IMR-90 (cell line): Measurements from ENCODE around the gene HNF1B. TPM values are rescaled to one million over a fixed set of nuclear protein-coding genes. Genes with fewer than 3 reads are reported as not detected.

Experiments
- ATAC-seq: fragments of 200-7000 bp; cut with Tn5 transposase; 2 replicates; pipeline ENCODE4 v1.9.1; 2020; ENCODE audit warnings: low read depth, mild to moderate bottlenecking, moderate library complexity
- BruUV-seq: library from RNA; stranded (reverse); fragments of 400-500 nt; replicated peaks from 2 replicates; lab custom pipeline; 2021; lab: Mats Ljungman, UMichigan
- CTCF ChIA-PET: fragments of 300-600 bp; formaldehyde crosslinking; extraction: SDS; loops from one replicate; lab custom pipeline; 2021; ENCODE audit warnings: antibody characterized with exemption; lab: Yijun Ruan, JAX
- POLR2A ChIA-PET: fragments of 300-600 bp; sonication (Branson Sonifier 250); formaldehyde crosslinking; loops from one replicate; lab custom pipeline; 2022; ENCODE audit warnings: antibody characterized with exemption; ENCODE audit not compliant: unreplicated experiment; lab: Charles Lee
- DNase-seq: peaks from one replicate; pipeline ENCODE4 v3.0.0; 2013
- H2AFZ ChIP-seq: replicated peaks from 2 replicates; pipeline ENCODE3; 2013; ENCODE audit warnings: low read length, mild to moderate bottlenecking; ENCODE audit not compliant: poor library complexity
- H2AK5ac ChIP-seq: 2 replicates; pipeline ENCODE4 v1.6.1; 2013; ENCODE audit warnings: low read depth, low read length, inconsistent platforms
- H2AK9ac ChIP-seq: replicated peaks from 2 replicates; pipeline ENCODE3; 2013; ENCODE audit warnings: mild to moderate bottlenecking, low read depth, low read length, moderate library complexity; ENCODE audit not compliant: poor library complexity
- H2BK120ac ChIP-seq: 2 replicates; pipeline ENCODE4 v1.6.1; 2013; ENCODE audit warnings: low read depth, low read length, inconsistent platforms
- H2BK15ac ChIP-seq: 3 replicates; pipeline ENCODE4 v1.6.1; 2013; ENCODE audit warnings: low read depth, low read length, inconsistent platforms
- H2BK20ac ChIP-seq: 2 replicates; pipeline ENCODE4 v1.6.1; 2013; ENCODE audit warnings: low read depth, mild to moderate bottlenecking, inconsistent platforms, low read length, moderate library complexity
- H2BK5ac ChIP-seq: 2 replicates; pipeline ENCODE4 v1.6.1; 2013; ENCODE audit warnings: mild to moderate bottlenecking, low read depth, low read length, inconsistent platforms; ENCODE audit not compliant: poor library complexity, severe bottlenecking
- H3K14ac ChIP-seq: replicated peaks from 2 replicates; pipeline ENCODE4 v1.6.1; 2013; ENCODE audit warnings: low read depth, low read length, inconsistent platforms
- H3K18ac ChIP-seq: 2 replicates; pipeline ENCODE4 v1.6.1; 2013; ENCODE audit warnings: low read depth, low read length, control low read depth
- H3K23ac ChIP-seq: 2 replicates; pipeline ENCODE4 v1.6.1; 2013; ENCODE audit warnings: low read depth, low read length, inconsistent platforms
- H3K27ac ChIP-seq: 2 replicates; pipeline ENCODE4 v1.5.1; 2013; ENCODE audit warnings: mild to moderate bottlenecking, control low read depth, low read length; ENCODE audit not compliant: insufficient read depth
- H3K27me3 ChIP-seq: 2 replicates; pipeline ENCODE4 v1.6.1; 2013; ENCODE audit warnings: low read length; ENCODE audit not compliant: control insufficient read depth, insufficient read depth
- H3K36me3 ChIP-seq: 2 replicates; pipeline ENCODE4 v1.6.1; 2013; ENCODE audit warnings: low read length, mixed read lengths; ENCODE audit not compliant: control insufficient read depth, insufficient read depth
- H3K4ac ChIP-seq: 2 replicates; pipeline ENCODE4 v1.6.1; 2013; ENCODE audit warnings: low read depth, low read length, inconsistent platforms
- H3K4me1 ChIP-seq: 2 replicates; pipeline ENCODE4 v1.6.1; 2013; ENCODE audit warnings: low read length, mixed read lengths; ENCODE audit not compliant: control insufficient read depth, insufficient read depth
- H3K4me2 ChIP-seq: 2 replicates; pipeline ENCODE4 v1.6.1; 2013; ENCODE audit warnings: low read depth, mild to moderate bottlenecking, control low read depth, low read length, moderate library complexity
- H3K4me3 ChIP-seq: 2 replicates; pipeline ENCODE4 v1.5.1; 2013; ENCODE audit warnings: low read depth, mild to moderate bottlenecking, control low read depth, low read length, moderate library complexity; ENCODE audit not compliant: insufficient read depth
- H3K56ac ChIP-seq: 2 replicates; pipeline ENCODE4 v1.6.1; 2013; ENCODE audit warnings: low read length, inconsistent platforms; ENCODE audit not compliant: insufficient read depth; ENCODE audit errors: extremely low read depth
- H3K79me1 ChIP-seq, 2 experiments: 2 replicates each; pipeline ENCODE4 v1.6.1; 2013; ENCODE audit warnings: low read length in 2 of 2, inconsistent platforms in 1 of 2, low read depth in 1 of 2
- H3K9ac ChIP-seq: 2 replicates; pipeline ENCODE4 v1.6.1; 2013; ENCODE audit warnings: low read depth, low read length, control low read depth
- H3K9me1 ChIP-seq: 2 replicates; pipeline ENCODE4 v1.6.1; 2013; ENCODE audit warnings: low read length, inconsistent platforms; ENCODE audit not compliant: insufficient read depth
- H3K9me3 ChIP-seq: 2 replicates; pipeline ENCODE4 v1.6.1; 2013; ENCODE audit warnings: low read length; ENCODE audit not compliant: control insufficient read depth, insufficient read depth
- H4K20me1 ChIP-seq: 2 replicates; pipeline ENCODE4 v1.6.1; 2013; ENCODE audit warnings: low read length, inconsistent platforms; ENCODE audit not compliant: insufficient read depth
- H4K5ac ChIP-seq: 2 replicates; pipeline ENCODE4 v1.6.1; 2013; ENCODE audit warnings: mild to moderate bottlenecking, low read depth, low read length, control low read depth
- H4K8ac ChIP-seq, 2 experiments: 2 replicates each; pipeline ENCODE4 v1.6.1; 2013; ENCODE audit warnings: low read depth in 2 of 2, low read length in 2 of 2, control low read depth in 1 of 2, inconsistent platforms in 1 of 2
- H4K91ac ChIP-seq: 2 replicates; pipeline ENCODE4 v1.6.1; 2013; ENCODE audit warnings: low read depth, low read length, inconsistent platforms; ENCODE audit not compliant: insufficient read depth
- BHLHE40 ChIP-seq: fragments of 150-350 bp; IDR thresholded peaks from 2 replicates; pipeline ENCODE4 v1.6.1; 2016; ENCODE audit warnings: mild to moderate bottlenecking, low read depth, low read length
- CHD1 ChIP-seq: IDR thresholded peaks from 2 replicates; pipeline ENCODE4 v1.6.1; 2012; ENCODE audit warnings: low read depth, low read length, improper control_type of control experiment
- FOS ChIP-seq: fragments of 150-350 bp; IDR thresholded peaks from 2 replicates; pipeline ENCODE4 v1.6.1; 2016; ENCODE audit warnings: low read depth, low read length
- MAFK ChIP-seq: IDR thresholded peaks from 2 replicates; pipeline ENCODE4 v1.6.1; 2012; ENCODE audit warnings: low read depth, low read length, improper control_type of control experiment
- MAZ ChIP-seq: IDR thresholded peaks from 2 replicates; pipeline ENCODE4 v1.6.1; 2012; ENCODE audit warnings: low read depth, mild to moderate bottlenecking, low read length, improper control_type of control experiment, moderate library complexity, borderline replicate concordance
- MXI1 ChIP-seq: IDR thresholded peaks from 2 replicates; pipeline ENCODE4 v1.6.1; 2012; ENCODE audit warnings: low read depth, mild to moderate bottlenecking, low read length, moderate library complexity, borderline replicate concordance
- NFE2L2 ChIP-seq: fragments of 150-350 bp; IDR thresholded peaks from 2 replicates; pipeline ENCODE4 v1.6.1; 2016; ENCODE audit warnings: low read depth, mild to moderate bottlenecking, low read length
- POLR2A ChIP-seq: IDR thresholded peaks from 2 replicates; pipeline ENCODE4 v1.6.1; 2012; ENCODE audit warnings: mild to moderate bottlenecking, low read depth, low read length
- RAD21 ChIP-seq: IDR thresholded peaks from 2 replicates; pipeline ENCODE4 v1.6.1; 2012; ENCODE audit warnings: low read length, improper control_type of control experiment
- RCOR1 ChIP-seq: IDR thresholded peaks from 2 replicates; pipeline ENCODE4 v1.6.1; 2012; ENCODE audit warnings: mild to moderate bottlenecking, low read length, improper control_type of control experiment; ENCODE audit not compliant: insufficient replicate concordance
- RFX5 ChIP-seq: IDR thresholded peaks from 2 replicates; pipeline ENCODE4 v1.8.0; 2012; ENCODE audit warnings: low read depth, mild to moderate bottlenecking, low read length, moderate library complexity
- SMC3 ChIP-seq: fragments of 150-350 bp; IDR thresholded peaks from 2 replicates; pipeline ENCODE4 v1.6.1; 2016; ENCODE audit warnings: low read depth, mild to moderate bottlenecking, antibody characterized with exemption, low read length, moderate library complexity
- WGBS, 2 experiments: methylation state at CpG; one replicate each; pipeline versions ENCODE4 v1.1.5 to v1.1.7; 2013; ENCODE audit warnings: missing lambda C conversion rate in 2 of 2; ENCODE audit not compliant: insufficient read length in 1 of 2; ENCODE audit errors: extremely low coverage in 2 of 2; 5-methylcytosine and 5-hydroxymethylcytosine counted together
- dilution Hi-C: fragments of 300-500 bp; cut with HindIII; formaldehyde crosslinking; loops from one replicate; pipeline ENCODE4 v1.14.3; 2018; ENCODE audit warnings: low sequenced_read_pairs; ENCODE audit not compliant: unreplicated experiment
- in situ Hi-C: fragments of 300-500 bp; cut with MboI; formaldehyde crosslinking; loops from 3 replicates; pipeline ENCODE4 v1.14.3; 2019; ENCODE audit warnings: low sequenced_read_pairs, inconsistent platforms, mixed read lengths
- intact Hi-C: fragments of 100-400 bp; cut with micrococcal nuclease; formaldehyde crosslinking; loops from 2 replicates; pipeline ENCODE4 v1.10.0; 2022
- polyA plus RNA-seq, 3 experiments: library from polyadenylated mRNA; depleted of rRNA; stranded (reverse); fragments of >200 nt; gene quantifications; 2 replicates each; pipeline ENCODE4 v1.2.3, GENCODE V29; 2012; ENCODE audit warnings: low replicate concordance in 1 of 3
- total RNA-seq: library from RNA; depleted of rRNA; stranded (reverse); fragments of >200 nt; gene quantifications from 2 replicates; pipeline ENCODE4 v1.2.3, GENCODE V29; 2012
- TF ChIP-seq, protein P1 (sequence below): conservative IDR thresholded peaks from 2 replicates; pipeline ENCODE4 v1.5.1; 2012; ENCODE audit warnings: mild to moderate bottlenecking, low read depth, low read length, improper control_type of control experiment

The HNF1B gene
- total and polyA plus RNA-seq, 2 of the 4 experiments (the other 2 are of a cell fraction): not detected

GRCh38 chr17:37742762-37743611, 1.9 kb downstream of the HNF1B start:
- Histone ChIP-seq H3K23ac (no peak overlapping the region), H3K18ac (no peak overlapping the region), H2BK120ac (no peak overlapping the region), H2AFZ (peak overlapping the region; percentile 19), H2AK5ac (no peak overlapping the region), H2BK15ac (no peak overlapping the region), H3K4me3 (no peak overlapping the region; the same call in 1 of the 2 replicates), H4K5ac (no peak overlapping the region), H3K27ac (no peak overlapping the region), H3K36me3 (no peaks in the 10 kb centered on the region), H2AK9ac (no peak overlapping the region), H3K9ac (no peak overlapping the region), H3K79me1 (no peaks in the 10 kb centered on the region), H3K9me1 (no peaks in the 10 kb centered on the region), H4K8ac (no peak overlapping the region), H3K4me1 (peaks cover 2% of the 10 kb centered on the region), H3K56ac (no peak overlapping the region), H3K9me3 (peaks cover 13% of the 10 kb centered on the region), H4K20me1 (no peaks in the 10 kb centered on the region), H2BK20ac (no peak overlapping the region), H2BK5ac (no peak overlapping the region), H4K91ac (no peak overlapping the region), H3K4me2 (no peak overlapping the region), H3K4ac (no peak overlapping the region), H3K14ac (no peak overlapping the region), H3K27me3 (peaks cover 89% of the 10 kb centered on the region)
- ATAC-seq (peak; percentile 18; the same call in 1 of the 2 replicates), DNase-seq (no peak)
- 44% methylated on average over 11 of the region's 76 CpGs; no CpG with 5 or more reads in 1 of the 2 experiments for WGBS, 2 experiments
- dilution Hi-C loops: no loop called here
- ChIA-PET POLR2A (no interaction called here), CTCF (no interaction called here)
- in situ Hi-C loops: no loop called here
- TF ChIP-seq MAFK (no peak), FOS (no peak), RFX5 (no peak), MAZ (no peak), POLR2A (no peak), MXI1 (no peak), RCOR1 (no peak), BHLHE40 (no peak), SMC3 (no peak), CHD1 (no peak), NFE2L2 (no peak), RAD21 (no peak)
- TF ChIP-seq, protein P1, sequence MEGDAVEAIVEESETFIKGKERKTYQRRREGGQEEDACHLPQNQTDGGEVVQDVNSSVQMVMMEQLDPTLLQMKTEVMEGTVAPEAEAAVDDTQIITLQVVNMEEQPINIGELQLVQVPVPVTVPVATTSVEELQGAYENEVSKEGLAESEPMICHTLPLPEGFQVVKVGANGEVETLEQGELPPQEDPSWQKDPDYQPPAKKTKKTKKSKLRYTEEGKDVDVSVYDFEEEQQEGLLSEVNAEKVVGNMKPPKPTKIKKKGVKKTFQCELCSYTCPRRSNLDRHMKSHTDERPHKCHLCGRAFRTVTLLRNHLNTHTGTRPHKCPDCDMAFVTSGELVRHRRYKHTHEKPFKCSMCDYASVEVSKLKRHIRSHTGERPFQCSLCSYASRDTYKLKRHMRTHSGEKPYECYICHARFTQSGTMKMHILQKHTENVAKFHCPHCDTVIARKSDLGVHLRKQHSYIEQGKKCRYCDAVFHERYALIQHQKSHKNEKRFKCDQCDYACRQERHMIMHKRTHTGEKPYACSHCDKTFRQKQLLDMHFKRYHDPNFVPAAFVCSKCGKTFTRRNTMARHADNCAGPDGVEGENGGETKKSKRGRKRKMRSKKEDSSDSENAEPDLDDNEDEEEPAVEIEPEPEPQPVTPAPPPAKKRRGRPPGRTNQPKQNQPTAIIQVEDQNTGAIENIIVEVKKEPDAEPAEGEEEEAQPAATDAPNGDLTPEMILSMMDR: no peak
- intact Hi-C loops: no loop called here
- BruUV-seq: no TSS peak
